OCI-LY3 (cell line): ENCODE measurements around the gene NSRP1.

Experiments
- H2AFZ ChIP-seq: fragments of 200-600, 300-600 bp; shearing (Covaris generic); 2 replicates; pipeline ENCODE4 v1.6.0; 2014; ENCODE audit warnings: antibody characterized with exemption, low read depth, low read length
- H3K27ac ChIP-seq: fragments of 200-600, 300-600 bp; sonication (generic); 2 replicates; pipeline ENCODE4 v1.5.1; 2014; ENCODE audit warnings: mild to moderate bottlenecking, low read length, moderate library complexity, mixed read lengths
- H3K27me3 ChIP-seq: fragments of 200-600, 300-600 bp; sonication (generic); 2 replicates; pipeline ENCODE4 v1.6.1; 2014; ENCODE audit warnings: low read depth, low read length, mixed read lengths
- H3K36me3 ChIP-seq: fragments of 200-600, 300-600 bp; sonication (generic); replicated peaks from 2 replicates; pipeline ENCODE3; 2014; ENCODE audit warnings: low read depth, low read length, mixed read lengths
- H3K4me1 ChIP-seq: fragments of 300-600, 200-600 bp; sonication (generic); 2 replicates; pipeline ENCODE4 v1.6.1; 2014; ENCODE audit warnings: low read length, mixed read lengths
- H3K4me2 ChIP-seq: fragments of 200-600, 300-600 bp; sonication (generic); 2 replicates; pipeline ENCODE4 v1.6.1; 2014; ENCODE audit warnings: low read length, mixed read lengths
- H3K4me3 ChIP-seq: fragments of 300-600, 200-600 bp; sonication (generic); 2 replicates; pipeline ENCODE4 v1.5.1; 2014; ENCODE audit warnings: antibody characterized with exemption, mild to moderate bottlenecking, low read length, moderate library complexity
- H3K79me2 ChIP-seq: fragments of 300-600, 200-600 bp; shearing (Covaris generic); 2 replicates; pipeline ENCODE4 v1.6.1; 2014; ENCODE audit warnings: mild to moderate bottlenecking, low read length, mixed read lengths
- H3K9ac ChIP-seq: fragments of 300-600, 200-600 bp; shearing (Covaris generic); 2 replicates; pipeline ENCODE4 v1.6.0; 2014; ENCODE audit warnings: mild to moderate bottlenecking, low read length, moderate library complexity
- H3K9me3 ChIP-seq: fragments of 200-600, 300-600 bp; shearing (Covaris generic); 2 replicates; pipeline ENCODE4 v1.6.1; 2014; ENCODE audit warnings: low read length, mixed read lengths; ENCODE audit not compliant: insufficient read depth
- H4K20me1 ChIP-seq: fragments of 200-600, 300-600 bp; sonication (generic); 2 replicates; pipeline ENCODE4 v1.6.1; 2016; ENCODE audit warnings: low read length, mixed read lengths; ENCODE audit not compliant: insufficient read depth
- EZH2phosphoT487 ChIP-seq: fragments of 200-600 bp; shearing (Covaris generic); IDR thresholded peaks from 2 replicates; pipeline ENCODE4 v1.6.1; 2018; ENCODE audit warnings: antibody characterized with exemption, mixed run types, low read depth
- TF ChIP-seq, protein P1 (sequence below): fragments of 200-600, 300-600 bp; sonication (generic); IDR thresholded peaks from 2 replicates; pipeline ENCODE4 v1.5.1; 2014; ENCODE audit warnings: antibody characterized with exemption, low read length, low read depth

The NSRP1 gene

DNA sequence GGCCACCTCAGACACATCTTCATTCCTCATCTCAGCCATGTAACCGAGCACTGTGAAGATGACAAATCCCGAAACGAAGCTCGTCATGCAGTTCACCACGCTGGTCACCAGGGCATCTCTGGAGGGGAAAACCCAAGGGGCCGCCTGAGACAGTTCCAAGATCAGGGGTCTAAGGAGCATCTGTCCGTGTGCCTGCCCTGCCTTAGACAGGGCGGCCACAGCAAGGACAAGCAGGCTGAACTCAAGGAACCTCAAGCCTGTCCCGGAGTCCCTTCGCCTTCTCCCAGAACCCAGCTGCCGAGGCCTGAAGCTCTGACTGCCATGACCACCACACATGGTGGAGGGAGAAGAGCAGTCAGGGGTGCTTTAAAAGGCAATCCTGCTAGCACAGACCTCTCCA lies 96.1 kb downstream of the NSRP1 start:
- no peaks in the 10 kb centered on the region for H3K36me3 ChIP-seq
- H3K9me3 ChIP-seq: no peaks in the 10 kb centered on the region
- peak overlapping the region; percentile 24; the same call in 1 of the 2 replicates for H3K27ac ChIP-seq
- peak overlapping the region; percentile 61 for H3K4me3 ChIP-seq
- peaks cover 55% of the 10 kb centered on the region for H3K27me3 ChIP-seq
- peaks cover 14% of the 10 kb centered on the region; the same call in 1 of the 2 replicates for H4K20me1 ChIP-seq
- H2AFZ ChIP-seq: no peak overlapping the region
- peaks cover 35% of the 10 kb centered on the region for H3K4me1 ChIP-seq
- H3K79me2 ChIP-seq: no peaks in the 10 kb centered on the region
- no peak overlapping the region; the same call in 1 of the 2 replicates for H3K9ac ChIP-seq
- peak overlapping the region; percentile 90 for H3K4me2 ChIP-seq
- TF ChIP-seq EZH2phosphoT487: no peak
- TF ChIP-seq, protein P1, sequence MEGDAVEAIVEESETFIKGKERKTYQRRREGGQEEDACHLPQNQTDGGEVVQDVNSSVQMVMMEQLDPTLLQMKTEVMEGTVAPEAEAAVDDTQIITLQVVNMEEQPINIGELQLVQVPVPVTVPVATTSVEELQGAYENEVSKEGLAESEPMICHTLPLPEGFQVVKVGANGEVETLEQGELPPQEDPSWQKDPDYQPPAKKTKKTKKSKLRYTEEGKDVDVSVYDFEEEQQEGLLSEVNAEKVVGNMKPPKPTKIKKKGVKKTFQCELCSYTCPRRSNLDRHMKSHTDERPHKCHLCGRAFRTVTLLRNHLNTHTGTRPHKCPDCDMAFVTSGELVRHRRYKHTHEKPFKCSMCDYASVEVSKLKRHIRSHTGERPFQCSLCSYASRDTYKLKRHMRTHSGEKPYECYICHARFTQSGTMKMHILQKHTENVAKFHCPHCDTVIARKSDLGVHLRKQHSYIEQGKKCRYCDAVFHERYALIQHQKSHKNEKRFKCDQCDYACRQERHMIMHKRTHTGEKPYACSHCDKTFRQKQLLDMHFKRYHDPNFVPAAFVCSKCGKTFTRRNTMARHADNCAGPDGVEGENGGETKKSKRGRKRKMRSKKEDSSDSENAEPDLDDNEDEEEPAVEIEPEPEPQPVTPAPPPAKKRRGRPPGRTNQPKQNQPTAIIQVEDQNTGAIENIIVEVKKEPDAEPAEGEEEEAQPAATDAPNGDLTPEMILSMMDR: no peak

DNA sequence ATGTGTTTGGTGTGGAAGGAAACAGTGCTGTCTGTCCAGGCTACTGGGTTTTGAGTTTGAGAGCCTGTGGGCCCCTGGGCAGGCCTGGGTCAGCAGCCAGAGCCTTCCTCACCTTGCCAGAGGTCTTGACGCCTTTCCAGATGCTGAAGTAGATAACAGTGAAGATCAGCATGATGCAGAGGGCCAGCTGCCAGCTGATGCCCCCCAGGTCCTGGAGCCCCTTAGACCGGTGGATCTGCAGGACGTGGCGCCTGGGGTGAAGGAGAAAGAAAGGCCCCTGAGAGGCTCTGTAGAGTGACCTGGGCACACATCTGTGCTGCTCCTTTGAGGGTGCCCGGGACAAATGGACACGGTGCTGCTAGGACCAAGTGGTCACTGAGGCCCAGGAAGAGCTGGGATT lies 100.4 kb downstream of the NSRP1 start:
- Histone ChIP-seq H3K79me2 (no peaks in the 10 kb centered on the region), H3K4me2 (no peak overlapping the region), H3K27ac (no peak overlapping the region), H4K20me1 (peaks cover 6% of the 10 kb centered on the region; the same call in 1 of the 2 replicates), H3K9me3 (no peaks in the 10 kb centered on the region), H3K27me3 (peaks cover 53% of the 10 kb centered on the region), H3K4me1 (peaks cover 27% of the 10 kb centered on the region), H3K36me3 (no peaks in the 10 kb centered on the region), H3K4me3 (no peak overlapping the region), H3K9ac (no peak overlapping the region), H2AFZ (no peak overlapping the region)
- TF ChIP-seq, protein P1: no peak
- TF ChIP-seq EZH2phosphoT487: no peak

DNA sequence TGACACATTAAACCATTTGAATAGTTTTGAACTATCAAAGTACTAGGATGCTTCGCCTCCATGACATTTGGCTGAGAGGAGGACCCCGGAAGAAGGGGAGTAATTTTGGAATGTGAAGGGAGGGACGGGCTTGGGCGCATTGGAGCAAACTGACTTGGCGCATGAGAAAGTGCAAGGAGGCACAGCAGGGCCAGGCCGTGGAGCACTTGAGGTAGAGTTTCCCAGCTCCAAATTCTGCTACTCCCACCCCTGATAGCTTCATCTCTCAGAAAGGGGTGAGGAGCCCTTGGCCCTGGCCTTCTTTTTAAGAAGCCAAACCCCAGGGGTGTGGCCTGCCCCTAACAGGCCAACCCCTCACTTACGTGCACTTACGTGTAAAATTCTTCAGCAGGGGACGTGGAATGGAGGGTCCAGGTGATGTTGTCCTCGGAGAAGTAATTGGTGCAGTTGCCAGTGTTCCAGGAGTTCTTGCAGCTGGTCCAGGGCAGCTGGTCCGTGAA lies 101.2 kb downstream of the NSRP1 start:
- H3K27me3 ChIP-seq: peaks cover 52% of the 10 kb centered on the region
- no peaks in the 10 kb centered on the region for H3K9me3 ChIP-seq
- peaks cover 3% of the 10 kb centered on the region; the same call in 1 of the 2 replicates for H4K20me1 ChIP-seq
- H2AFZ ChIP-seq: no peak overlapping the region
- H3K27ac ChIP-seq: no peak overlapping the region
- H3K4me1 ChIP-seq: peaks cover 20% of the 10 kb centered on the region
- H3K4me3 ChIP-seq: no peak overlapping the region
- H3K79me2 ChIP-seq: no peaks in the 10 kb centered on the region
- H3K4me2 ChIP-seq: no peak overlapping the region
- no peak for TF ChIP-seq EZH2phosphoT487
- TF ChIP-seq, protein P1: no peak
- H3K36me3 ChIP-seq: no peaks in the 10 kb centered on the region
- H3K9ac ChIP-seq: no peak overlapping the region

DNA sequence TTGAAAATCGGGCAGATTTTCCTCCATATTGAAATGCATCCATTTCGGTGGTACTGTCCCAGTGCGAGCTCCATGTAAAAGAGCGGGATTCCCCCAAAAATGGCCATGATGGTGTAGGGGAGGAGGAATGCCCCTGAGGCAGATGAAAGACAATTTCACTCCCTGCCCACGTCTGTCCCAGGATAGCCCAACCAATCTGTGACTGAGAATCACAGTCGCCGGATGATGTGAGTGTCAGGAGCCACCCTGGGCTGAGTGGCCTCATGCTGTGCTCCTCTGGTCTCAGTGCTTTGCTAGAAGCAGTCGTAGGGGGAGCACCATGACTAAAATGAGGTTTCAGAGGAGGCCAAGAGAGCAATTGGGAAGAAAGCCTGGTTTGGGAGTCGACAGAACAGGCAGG lies 102.2 kb downstream of the NSRP1 start:
- TF ChIP-seq, protein P1: no peak
- no peak for TF ChIP-seq EZH2phosphoT487
- Histone ChIP-seq H3K4me1 (peaks cover 10% of the 10 kb centered on the region), H3K4me2 (no peak overlapping the region), H3K36me3 (no peaks in the 10 kb centered on the region), H3K9me3 (no peaks in the 10 kb centered on the region), H3K4me3 (no peak overlapping the region), H3K27ac (no peak overlapping the region), H2AFZ (no peak overlapping the region), H3K27me3 (peaks cover 50% of the 10 kb centered on the region), H4K20me1 (peaks cover 3% of the 10 kb centered on the region; the same call in 1 of the 2 replicates), H3K79me2 (no peaks in the 10 kb centered on the region), H3K9ac (no peak overlapping the region)
